Measurements from ENCODE around the gene KIRREL3.

Gene KIRREL3

DNA sequence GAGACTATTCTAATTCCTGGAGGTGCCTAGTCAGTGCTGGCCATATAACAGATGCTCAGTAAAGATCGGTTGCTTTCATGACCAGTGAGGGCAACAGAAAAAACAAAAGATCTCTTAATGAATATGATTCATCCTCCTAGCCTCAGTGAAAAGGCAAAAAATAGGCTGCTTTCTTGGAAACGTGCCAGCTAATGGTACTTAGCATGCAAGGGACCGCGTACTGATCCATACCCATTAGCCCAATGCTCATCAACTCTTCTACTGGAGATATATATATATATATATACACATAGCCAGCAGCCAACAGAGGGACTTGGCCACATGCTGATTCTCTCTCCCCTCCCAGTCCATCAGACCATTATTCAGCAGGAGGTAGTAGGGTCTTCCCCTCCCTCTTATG is 320.4 kb downstream of the KIRREL3 start:
- H3K27ac ChIP-seq (replicated peaks) = no peak overlapping the region
- TF ChIP-seq, protein P1, sequence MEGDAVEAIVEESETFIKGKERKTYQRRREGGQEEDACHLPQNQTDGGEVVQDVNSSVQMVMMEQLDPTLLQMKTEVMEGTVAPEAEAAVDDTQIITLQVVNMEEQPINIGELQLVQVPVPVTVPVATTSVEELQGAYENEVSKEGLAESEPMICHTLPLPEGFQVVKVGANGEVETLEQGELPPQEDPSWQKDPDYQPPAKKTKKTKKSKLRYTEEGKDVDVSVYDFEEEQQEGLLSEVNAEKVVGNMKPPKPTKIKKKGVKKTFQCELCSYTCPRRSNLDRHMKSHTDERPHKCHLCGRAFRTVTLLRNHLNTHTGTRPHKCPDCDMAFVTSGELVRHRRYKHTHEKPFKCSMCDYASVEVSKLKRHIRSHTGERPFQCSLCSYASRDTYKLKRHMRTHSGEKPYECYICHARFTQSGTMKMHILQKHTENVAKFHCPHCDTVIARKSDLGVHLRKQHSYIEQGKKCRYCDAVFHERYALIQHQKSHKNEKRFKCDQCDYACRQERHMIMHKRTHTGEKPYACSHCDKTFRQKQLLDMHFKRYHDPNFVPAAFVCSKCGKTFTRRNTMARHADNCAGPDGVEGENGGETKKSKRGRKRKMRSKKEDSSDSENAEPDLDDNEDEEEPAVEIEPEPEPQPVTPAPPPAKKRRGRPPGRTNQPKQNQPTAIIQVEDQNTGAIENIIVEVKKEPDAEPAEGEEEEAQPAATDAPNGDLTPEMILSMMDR (IDR thresholded peaks at IDR 0.05; ENCODE audit: insufficient read depth, low read length) = no peak
- TF ChIP-seq GABPA (IDR thresholded peaks at IDR 0.05; ENCODE audit: low read depth) (no peak), SPI1 (IDR thresholded peaks at IDR 0.05; ENCODE audit: borderline replicate concordance, low read depth) (no peak), POLR2AphosphoS5 (IDR thresholded peaks at IDR 0.05; ENCODE audit: low read depth) (no peak)
- TF ChIP-seq, protein P2, sequence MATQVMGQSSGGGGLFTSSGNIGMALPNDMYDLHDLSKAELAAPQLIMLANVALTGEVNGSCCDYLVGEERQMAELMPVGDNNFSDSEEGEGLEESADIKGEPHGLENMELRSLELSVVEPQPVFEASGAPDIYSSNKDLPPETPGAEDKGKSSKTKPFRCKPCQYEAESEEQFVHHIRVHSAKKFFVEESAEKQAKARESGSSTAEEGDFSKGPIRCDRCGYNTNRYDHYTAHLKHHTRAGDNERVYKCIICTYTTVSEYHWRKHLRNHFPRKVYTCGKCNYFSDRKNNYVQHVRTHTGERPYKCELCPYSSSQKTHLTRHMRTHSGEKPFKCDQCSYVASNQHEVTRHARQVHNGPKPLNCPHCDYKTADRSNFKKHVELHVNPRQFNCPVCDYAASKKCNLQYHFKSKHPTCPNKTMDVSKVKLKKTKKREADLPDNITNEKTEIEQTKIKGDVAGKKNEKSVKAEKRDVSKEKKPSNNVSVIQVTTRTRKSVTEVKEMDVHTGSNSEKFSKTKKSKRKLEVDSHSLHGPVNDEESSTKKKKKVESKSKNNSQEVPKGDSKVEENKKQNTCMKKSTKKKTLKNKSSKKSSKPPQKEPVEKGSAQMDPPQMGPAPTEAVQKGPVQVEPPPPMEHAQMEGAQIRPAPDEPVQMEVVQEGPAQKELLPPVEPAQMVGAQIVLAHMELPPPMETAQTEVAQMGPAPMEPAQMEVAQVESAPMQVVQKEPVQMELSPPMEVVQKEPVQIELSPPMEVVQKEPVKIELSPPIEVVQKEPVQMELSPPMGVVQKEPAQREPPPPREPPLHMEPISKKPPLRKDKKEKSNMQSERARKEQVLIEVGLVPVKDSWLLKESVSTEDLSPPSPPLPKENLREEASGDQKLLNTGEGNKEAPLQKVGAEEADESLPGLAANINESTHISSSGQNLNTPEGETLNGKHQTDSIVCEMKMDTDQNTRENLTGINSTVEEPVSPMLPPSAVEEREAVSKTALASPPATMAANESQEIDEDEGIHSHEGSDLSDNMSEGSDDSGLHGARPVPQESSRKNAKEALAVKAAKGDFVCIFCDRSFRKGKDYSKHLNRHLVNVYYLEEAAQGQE (IDR thresholded peaks at IDR 0.05; ENCODE audit: insufficient replicate concordance, low read depth) = no peak
- no peaks in the 10 kb centered on the region for H3K27me3 ChIP-seq (ENCODE audit: insufficient read depth, poor library complexity, severe bottlenecking)
- H3K4me3 ChIP-seq (replicated peaks; ENCODE audit: insufficient read depth, low read length) = no peak overlapping the region
- no peak for DNase-seq (ENCODE audit: low read depth in 1 of 2, low spot score in 1 of 2)

DNA sequence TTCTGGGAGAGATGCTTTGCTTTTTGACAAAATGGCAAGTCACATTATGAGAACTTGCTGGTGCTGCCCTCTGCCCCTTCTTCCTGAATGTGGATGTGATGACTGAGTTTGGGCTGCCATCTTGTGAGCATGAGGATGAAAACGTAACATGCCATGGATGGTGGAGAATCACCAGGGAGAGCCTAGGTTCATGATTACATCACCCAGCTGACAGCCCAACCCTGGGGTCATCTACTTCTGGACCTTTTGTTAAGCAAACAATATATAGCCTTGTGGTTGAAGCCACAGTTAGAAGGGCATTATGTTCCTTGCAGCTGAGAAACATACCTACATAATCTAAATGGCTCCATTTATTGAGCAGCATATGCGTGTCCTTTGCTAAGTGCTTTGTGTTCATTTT is 321.5 kb downstream of the KIRREL3 start:
- Histone ChIP-seq H3K27me3 (ENCODE audit: insufficient read depth, poor library complexity, severe bottlenecking) (no peaks in the 10 kb centered on the region), H3K27ac (replicated peaks) (no peak overlapping the region), H3K4me3 (replicated peaks; ENCODE audit: insufficient read depth, low read length) (no peak overlapping the region)
- no peak for DNase-seq (ENCODE audit: low read depth in 1 of 2, low spot score in 1 of 2)
- no peak for TF ChIP-seq SPI1 (IDR thresholded peaks at IDR 0.05; ENCODE audit: borderline replicate concordance, low read depth)
- TF ChIP-seq GABPA (IDR thresholded peaks at IDR 0.05; ENCODE audit: low read depth) = no peak
- TF ChIP-seq, protein P1 (IDR thresholded peaks at IDR 0.05; ENCODE audit: insufficient read depth, low read length) = no peak
- TF ChIP-seq, protein P2 (IDR thresholded peaks at IDR 0.05; ENCODE audit: insufficient replicate concordance, low read depth) = no peak
- no peak for TF ChIP-seq POLR2AphosphoS5 (IDR thresholded peaks at IDR 0.05; ENCODE audit: low read depth)

DNA sequence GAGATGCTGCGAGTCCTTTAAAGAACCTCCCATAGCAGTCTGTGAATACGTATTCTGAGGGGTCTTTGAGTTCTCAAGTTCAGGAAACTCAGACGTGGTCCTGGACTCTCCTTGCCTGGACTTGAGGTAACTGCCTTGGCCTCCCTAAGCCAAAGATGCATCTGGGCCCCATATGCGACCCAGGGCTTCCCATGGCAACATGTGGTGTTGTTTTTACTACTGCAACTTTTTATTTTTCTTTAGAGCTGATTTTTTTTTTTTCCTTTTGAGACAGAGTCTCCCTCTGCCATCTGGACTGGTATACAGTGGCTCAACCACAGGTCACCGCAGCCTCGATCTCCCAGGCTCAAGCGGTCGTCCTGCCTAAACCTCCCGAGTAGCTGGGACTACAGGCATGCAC is 324.0 kb downstream of the KIRREL3 start:
- H3K27me3 ChIP-seq (ENCODE audit: insufficient read depth, poor library complexity, severe bottlenecking) = peaks cover 6% of the 10 kb centered on the region
- H3K4me3 ChIP-seq (replicated peaks; ENCODE audit: insufficient read depth, low read length) = no peak overlapping the region
- TF ChIP-seq POLR2AphosphoS5 (IDR thresholded peaks at IDR 0.05; ENCODE audit: low read depth) (no peak), SPI1 (IDR thresholded peaks at IDR 0.05; ENCODE audit: borderline replicate concordance, low read depth) (no peak), GABPA (IDR thresholded peaks at IDR 0.05; ENCODE audit: low read depth) (no peak)
- TF ChIP-seq, protein P1 (IDR thresholded peaks at IDR 0.05; ENCODE audit: insufficient read depth, low read length) = no peak
- TF ChIP-seq, protein P2 (IDR thresholded peaks at IDR 0.05; ENCODE audit: insufficient replicate concordance, low read depth) = no peak
- no peak overlapping the region for H3K27ac ChIP-seq (replicated peaks)
- DNase-seq (ENCODE audit: low read depth in 1 of 2, low spot score in 1 of 2) = no peak

Data from HL-60 (cell line).